LoVo (cell line): Measurements from ENCODE around the gene RREB1.

ENCODE experiments used
- DNase-seq: peaks from one replicate; pipeline ENCODE4 v3.0.0-alpha.2; 2016; ENCODE audit warnings: low spot score

RREB1 gene

GRCh38 chr6:7195339-7196018 lies 87.7 kb downstream of the RREB1 start:
- no peak for DNase-seq

GRCh38 chr6:7196019-7196402 lies 88.2 kb downstream of the RREB1 start:
- no peak for DNase-seq

- DNase-seq = no peak
Observed at GRCh38 chr6:7196685-7197283, 89.0 kb downstream of the RREB1 start.

GRCh38 chr6:7197747-7198146 lies 90.0 kb downstream of the RREB1 start:
- DNase-seq = no peak

- no peak for DNase-seq
Observed at GRCh38 chr6:7198833-7199800, 91.4 kb downstream of the RREB1 start.

GRCh38 chr6:7200598-7201443 lies 93.1 kb downstream of the RREB1 start:
- DNase-seq = no peak

- no peak for DNase-seq
Observed at GRCh38 chr6:7201444-7201731, 93.6 kb downstream of the RREB1 start.

- no peak for DNase-seq
Observed at GRCh38 chr6:7201732-7202541, 94.2 kb downstream of the RREB1 start.

- no peak for DNase-seq
Observed at GRCh38 chr6:7202950-7203349, 95.2 kb downstream of the RREB1 start.

- DNase-seq = no peak
Observed at GRCh38 chr6:7203939-7204338, 96.2 kb downstream of the RREB1 start.

GRCh38 chr6:7204726-7205125 lies 97.0 kb downstream of the RREB1 start:
- DNase-seq = no peak

GRCh38 chr6:7207720-7208119 lies 100.0 kb downstream of the RREB1 start:
- DNase-seq = no peak

- DNase-seq = no peak
Observed at GRCh38 chr6:7213416-7213815, 105.7 kb downstream of the RREB1 start.

- DNase-seq = no peak
Observed at GRCh38 chr6:7214468-7214867, 106.7 kb downstream of the RREB1 start.

GRCh38 chr6:7215131-7215530 lies 107.4 kb downstream of the RREB1 start:
- DNase-seq = no peak

GRCh38 chr6:7215798-7216231 lies 108.1 kb downstream of the RREB1 start:
- DNase-seq = no peak

GRCh38 chr6:7216941-7217621 lies 109.3 kb downstream of the RREB1 start:
- no peak for DNase-seq

- DNase-seq = no peak
Observed at GRCh38 chr6:7218406-7218988, 110.7 kb downstream of the RREB1 start.

GRCh38 chr6:7219310-7219709 lies 111.5 kb downstream of the RREB1 start:
- no peak for DNase-seq

- DNase-seq = no peak
Observed at GRCh38 chr6:7222197-7222596, 114.4 kb downstream of the RREB1 start.
